SJCRH30 (cell line): Measurements from ENCODE around the gene ZNF606. TPM values are rescaled to one million over a fixed set of nuclear protein-coding genes. Genes with fewer than 3 reads are reported as not detected.

Experiments used
- DNase-seq, 2 experiments: peaks; one replicate each; pipeline ENCODE4 v3.0.0-alpha.2; 2015 to 2020
- H3K27ac ChIP-seq: fragments of 250-450 bp; sonication (Bioruptor Pico); 2 replicates; pipeline ENCODE4 v1.5.1; 2020; ENCODE audit warnings: mild to moderate bottlenecking, moderate library complexity
- H3K27me3 ChIP-seq: fragments of 250-450 bp; sonication (Bioruptor Pico); 2 replicates; pipeline ENCODE4 v1.5.1; 2020; ENCODE audit warnings: mild to moderate bottlenecking, moderate library complexity
- H3K36me3 ChIP-seq: fragments of 250-450 bp; sonication (Bioruptor Pico); 2 replicates; pipeline ENCODE4 v1.5.1; 2020; ENCODE audit warnings: mild to moderate bottlenecking, moderate library complexity
- H3K4me1 ChIP-seq: fragments of 250-450 bp; sonication (Bioruptor Pico); 2 replicates; pipeline ENCODE4 v1.5.1; 2020; ENCODE audit warnings: mild to moderate bottlenecking, moderate library complexity
- H3K4me3 ChIP-seq: fragments of 250-450 bp; sonication (Bioruptor Pico); 2 replicates; pipeline ENCODE4 v1.5.1; 2020; ENCODE audit warnings: mild to moderate bottlenecking, moderate library complexity
- H3K9me3 ChIP-seq: fragments of 250-450 bp; sonication (Bioruptor Pico); replicated peaks from 2 replicates; pipeline ENCODE4 v1.5.1; 2020; ENCODE audit warnings: mild to moderate bottlenecking, moderate library complexity
- total RNA-seq: library from RNA; depleted of rRNA; stranded (reverse); fragments of >200 nt; shearing (Covaris generic); gene quantifications from 2 replicates; pipeline ENCODE4 v1.2.3, GENCODE V29; 2014; rRNA removed

ZNF606 gene
- total RNA-seq = 10.3 and 12.6 TPM in 2 replicates

DNA sequence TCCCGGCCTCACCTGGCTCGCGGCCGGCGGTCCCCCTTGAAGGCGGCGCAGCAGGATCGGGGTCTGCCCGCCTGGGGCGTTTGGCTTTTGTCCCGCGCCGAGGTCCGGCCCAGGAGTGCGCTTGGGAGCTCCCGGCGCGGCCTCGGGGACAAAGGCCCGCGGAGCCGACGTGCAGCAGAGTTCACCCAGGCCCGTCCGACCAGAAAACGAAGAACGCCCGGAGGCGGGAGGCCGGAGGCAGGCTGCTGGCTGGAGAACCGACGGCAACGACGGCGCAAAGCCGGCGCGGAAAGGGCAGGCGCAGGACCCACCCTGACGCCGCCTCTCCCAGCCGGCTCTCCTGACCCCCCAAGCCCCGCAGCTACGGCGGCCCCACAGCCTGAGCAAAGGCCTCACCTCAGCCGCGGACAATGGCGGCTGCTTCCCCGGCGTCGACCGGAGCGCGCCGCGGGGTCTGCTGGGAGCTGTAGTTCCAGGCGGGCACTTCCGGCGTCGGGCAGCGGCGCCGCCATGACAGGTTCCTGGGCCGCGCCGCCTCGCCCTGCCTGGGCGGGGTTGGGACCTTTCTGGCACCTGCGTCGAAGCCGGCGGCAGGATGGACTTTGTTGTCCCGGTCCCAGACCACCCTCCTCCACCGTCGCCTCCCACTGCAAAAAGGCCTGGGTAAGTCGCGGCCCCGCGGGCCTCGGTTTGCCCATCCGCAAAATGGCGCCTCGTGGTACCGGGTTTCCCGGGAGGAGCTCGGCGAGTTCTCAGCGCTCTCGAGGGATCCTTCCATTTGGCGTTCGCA, at the start of gene ZNF606:
Gene ZNF606 (minus strand): TSS at position 437 of the 790 bp plus-strand sequence. CDS start 1,501 bp downstream, outside the sequence.
- Histone ChIP-seq H3K9me3 (peaks cover 2% of the 10 kb centered on the region; the same call in 1 of the 2 replicates), H3K27me3 (no peaks in the 10 kb centered on the region), H3K4me1 (no peaks in the 10 kb centered on the region), H3K27ac (peak within 1 kb of the TSS; percentile 87), H3K4me3 (peak within 1 kb of the TSS; percentile 85), H3K36me3 (peaks cover 43% of the 10 kb centered on the region)
- peak; percentile 84 to 87 for DNase-seq

DNA sequence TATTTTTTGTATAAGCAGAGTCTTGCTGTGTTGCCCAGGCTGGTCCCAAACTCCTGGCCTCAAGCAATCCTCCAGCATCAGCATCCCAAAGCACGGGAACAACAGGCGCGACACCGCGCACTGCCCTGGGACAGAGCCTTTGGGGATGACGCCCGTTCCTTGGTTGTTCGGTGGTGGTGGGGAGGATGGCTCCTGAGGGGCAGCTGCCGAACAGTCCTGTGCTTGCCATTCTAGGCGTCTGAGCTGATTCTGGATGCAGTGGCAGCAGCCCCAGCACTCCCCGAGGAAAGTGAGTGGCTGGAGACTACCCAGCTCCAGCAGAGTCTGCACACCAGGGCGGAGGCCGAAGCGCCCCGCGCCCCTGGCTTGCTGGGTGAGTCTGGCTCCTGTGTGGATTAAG, 49.6 kb upstream of the ZNF606 start:
- Histone ChIP-seq H3K9me3 (no peaks in the 10 kb centered on the region), H3K36me3 (no peaks in the 10 kb centered on the region), H3K27me3 (no peaks in the 10 kb centered on the region), H3K4me3 (no peak overlapping the region), H3K4me1 (no peaks in the 10 kb centered on the region), H3K27ac (no peak overlapping the region)
- DNase-seq = no peak

DNA sequence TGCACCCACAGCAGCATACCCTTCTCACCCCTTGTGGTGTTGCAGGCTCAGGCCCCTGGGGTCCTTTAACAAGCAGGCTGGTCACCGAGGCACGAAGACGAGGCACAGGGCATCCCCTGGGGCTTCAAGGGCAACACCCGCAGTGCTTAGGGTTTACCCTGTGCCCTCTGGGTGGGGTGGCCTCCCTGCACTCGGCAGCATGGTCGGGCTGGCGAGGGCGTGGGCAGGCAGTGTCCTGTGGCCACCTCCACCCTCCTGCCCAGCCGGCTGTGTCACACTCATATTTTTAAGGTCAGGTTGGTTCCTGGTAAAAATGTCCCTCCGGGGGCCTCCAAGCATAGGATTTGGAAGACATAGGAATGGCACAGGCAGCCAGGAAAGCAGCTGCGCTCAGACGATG, 45.1 kb upstream of the ZNF606 start:
- H3K9me3 ChIP-seq = no peaks in the 10 kb centered on the region

GRCh38 chr19:58046856-58047255, 44.2 kb upstream of the ZNF606 start:
- H3K4me1 ChIP-seq = no peaks in the 10 kb centered on the region
- no peak overlapping the region for H3K4me3 ChIP-seq
- H3K27ac ChIP-seq = no peak overlapping the region
- no peak for DNase-seq
- H3K27me3 ChIP-seq = no peaks in the 10 kb centered on the region
- no peaks in the 10 kb centered on the region for H3K9me3 ChIP-seq
- H3K36me3 ChIP-seq = no peaks in the 10 kb centered on the region

More for the DNA sequence above, 45.1 kb upstream of the ZNF606 start:
- Histone ChIP-seq H3K27me3 (no peaks in the 10 kb centered on the region), H3K4me1 (no peaks in the 10 kb centered on the region), H3K36me3 (no peaks in the 10 kb centered on the region), H3K4me3 (no peak overlapping the region), H3K27ac (no peak overlapping the region)
- no peak for DNase-seq

- Histone ChIP-seq H3K36me3 (no peaks in the 10 kb centered on the region), H3K27me3 (no peaks in the 10 kb centered on the region), H3K4me1 (no peaks in the 10 kb centered on the region), H3K27ac (no peak overlapping the region), H3K9me3 (no peaks in the 10 kb centered on the region), H3K4me3 (no peak overlapping the region)
- no peak for DNase-seq
These were observed 42.9 kb upstream of the ZNF606 start for GRCh38 chr19:58045411-58046050.

- H3K27me3 ChIP-seq = no peaks in the 10 kb centered on the region
- H3K4me3 ChIP-seq = no peak overlapping the region
- H3K27ac ChIP-seq = no peak overlapping the region
- no peaks in the 10 kb centered on the region for H3K36me3 ChIP-seq
- no peaks in the 10 kb centered on the region for H3K9me3 ChIP-seq
- no peaks in the 10 kb centered on the region for H3K4me1 ChIP-seq
- DNase-seq = no peak
These were observed 42.3 kb upstream of the ZNF606 start for GRCh38 chr19:58044886-58045285.

DNA sequence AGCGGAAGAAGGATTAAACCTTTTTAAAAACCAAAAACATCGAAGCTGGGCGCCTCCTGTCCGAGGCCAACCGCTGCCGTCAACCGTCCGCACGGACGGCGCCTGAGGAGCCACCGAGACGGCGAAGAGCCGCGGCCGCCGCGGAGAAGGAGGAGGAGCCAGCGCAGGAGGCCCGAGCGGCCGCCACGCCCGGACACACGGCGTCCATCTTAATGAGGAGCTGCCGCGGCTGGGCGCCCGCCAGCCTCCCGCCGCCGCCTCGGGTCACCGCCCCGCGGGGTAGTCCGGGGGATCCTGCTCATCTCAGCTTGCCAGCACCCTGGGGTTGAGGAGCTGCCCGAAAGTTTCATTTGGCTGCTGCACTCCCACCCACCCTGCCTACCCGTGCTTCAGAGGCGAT, 41.8 kb upstream of the ZNF606 start:
- Histone ChIP-seq H3K36me3 (no peaks in the 10 kb centered on the region), H3K27ac (no peak overlapping the region), H3K9me3 (no peaks in the 10 kb centered on the region), H3K27me3 (no peaks in the 10 kb centered on the region), H3K4me3 (no peak overlapping the region), H3K4me1 (no peaks in the 10 kb centered on the region)
- DNase-seq = no peak

DNA sequence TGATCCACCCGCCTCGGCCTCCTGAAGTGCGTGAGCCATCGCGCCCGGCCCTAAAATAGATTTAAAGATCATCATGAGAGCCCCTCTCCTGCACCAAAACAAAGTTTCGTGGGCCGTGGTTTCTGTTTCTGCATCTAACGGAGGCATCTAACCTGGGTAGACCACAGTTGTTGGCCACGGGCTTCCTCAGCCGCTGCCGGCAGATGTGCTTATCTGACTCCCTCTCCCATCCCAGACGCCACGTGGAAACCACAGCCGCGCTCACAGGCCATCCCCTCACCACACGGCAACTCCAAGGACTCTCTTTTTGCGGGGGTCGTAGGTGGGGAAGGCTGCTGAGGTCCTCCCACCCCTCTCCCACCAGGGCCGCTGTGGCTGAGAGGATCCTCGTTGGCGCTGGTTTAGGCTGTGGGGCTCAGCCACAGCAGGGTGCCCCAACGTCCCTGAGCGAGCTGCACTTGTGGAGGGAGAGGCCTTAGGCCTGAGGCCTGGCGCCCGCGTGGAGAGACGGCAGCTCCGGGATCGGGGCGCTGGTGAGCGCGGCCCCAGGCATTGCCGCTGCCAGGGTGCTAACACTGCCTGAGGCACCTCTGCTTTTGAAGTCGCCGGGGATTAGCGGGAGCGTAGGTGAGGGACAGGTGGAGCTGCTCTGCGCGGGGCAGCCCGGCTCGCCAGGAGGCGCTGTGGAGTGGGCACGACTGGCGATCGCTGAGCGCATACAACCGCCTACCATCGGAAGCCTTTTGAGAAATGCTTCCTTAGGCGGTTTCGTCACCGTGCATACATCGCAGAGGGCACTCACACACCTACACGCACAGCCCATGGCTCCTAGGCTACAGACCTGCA, 40.1 kb upstream of the ZNF606 start:
- Histone ChIP-seq H3K4me3 (no peak overlapping the region), H3K27ac (no peak overlapping the region), H3K27me3 (no peaks in the 10 kb centered on the region), H3K36me3 (no peaks in the 10 kb centered on the region), H3K4me1 (no peaks in the 10 kb centered on the region), H3K9me3 (no peaks in the 10 kb centered on the region)
- no peak for DNase-seq

DNA sequence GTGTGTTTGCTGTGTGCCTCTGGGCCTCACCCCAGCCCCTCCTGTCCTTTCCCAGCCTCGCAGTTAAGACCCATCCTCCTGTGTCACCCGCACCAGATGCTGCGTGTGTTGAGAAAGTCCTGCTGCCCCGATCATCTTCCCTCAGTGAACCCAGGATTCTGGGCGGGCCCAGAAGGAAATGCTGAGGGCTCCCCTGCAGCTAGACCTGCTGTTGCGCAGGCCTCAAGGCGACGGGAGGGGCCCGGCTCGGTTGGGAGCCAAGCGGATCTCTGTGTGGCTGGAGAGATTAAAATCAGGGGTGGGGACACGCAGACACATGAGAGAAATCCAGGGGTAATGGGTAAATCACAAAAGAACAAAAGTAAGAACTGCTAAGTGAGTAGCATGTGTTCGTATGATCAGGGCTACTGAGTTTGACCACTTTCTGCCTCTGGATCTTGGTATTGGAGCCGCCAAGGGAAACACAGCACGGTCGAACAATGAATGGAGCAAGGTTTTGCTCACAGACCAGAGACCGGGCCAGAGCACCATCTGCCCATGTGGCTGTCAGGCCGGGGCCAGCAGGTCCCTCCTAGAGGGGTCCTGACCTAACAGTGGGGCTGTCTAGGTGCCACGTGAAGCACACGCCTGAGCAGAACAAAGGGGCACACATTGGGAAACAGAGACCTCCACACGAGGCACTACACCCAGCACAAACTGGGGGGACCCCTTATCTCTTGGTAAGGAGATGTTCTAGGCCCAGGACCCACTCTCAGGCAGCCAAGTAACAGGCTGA, 38.3 kb upstream of the ZNF606 start:
- no peak overlapping the region for H3K4me3 ChIP-seq
- no peaks in the 10 kb centered on the region for H3K4me1 ChIP-seq
- H3K9me3 ChIP-seq = no peaks in the 10 kb centered on the region
- DNase-seq = no peak
- no peaks in the 10 kb centered on the region for H3K36me3 ChIP-seq
- no peak overlapping the region for H3K27ac ChIP-seq
- no peaks in the 10 kb centered on the region for H3K27me3 ChIP-seq

DNA sequence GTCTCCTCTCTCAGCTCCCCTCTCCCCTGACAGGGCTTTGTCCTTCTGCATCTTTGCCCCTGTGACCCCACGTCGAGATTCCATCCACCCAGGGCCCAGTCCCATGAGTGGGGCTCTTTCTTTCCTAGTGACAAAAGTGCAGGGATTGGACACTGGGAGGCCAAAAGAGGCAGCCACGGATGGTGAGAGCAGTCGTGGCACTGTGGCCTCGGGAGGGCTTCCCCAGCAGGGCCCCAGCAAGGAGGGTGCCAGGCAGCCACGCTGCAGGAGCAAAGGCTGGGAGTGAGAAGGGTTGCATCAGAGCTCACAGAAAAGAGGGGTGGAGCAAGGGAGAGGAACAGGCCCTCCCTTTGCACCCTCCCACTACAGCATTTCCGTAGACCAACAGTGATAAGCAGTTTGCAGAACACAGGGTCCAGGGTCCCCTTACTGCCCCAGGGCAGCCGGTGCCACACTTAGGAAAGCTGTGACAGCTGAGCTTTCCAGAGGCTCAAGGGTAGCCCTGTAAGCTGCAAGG, 36.1 kb upstream of the ZNF606 start:
- Histone ChIP-seq H3K4me1 (no peaks in the 10 kb centered on the region), H3K36me3 (no peaks in the 10 kb centered on the region), H3K4me3 (no peak overlapping the region), H3K27me3 (no peaks in the 10 kb centered on the region), H3K27ac (no peak overlapping the region), H3K9me3 (no peaks in the 10 kb centered on the region)
- no peak for DNase-seq

GRCh38 chr19:58037927-58038687, 35.5 kb upstream of the ZNF606 start:
- no peaks in the 10 kb centered on the region for H3K36me3 ChIP-seq
- no peak for DNase-seq
- no peak overlapping the region for H3K27ac ChIP-seq
- H3K4me3 ChIP-seq = no peak overlapping the region
- no peaks in the 10 kb centered on the region for H3K4me1 ChIP-seq
- no peaks in the 10 kb centered on the region for H3K27me3 ChIP-seq
- no peaks in the 10 kb centered on the region for H3K9me3 ChIP-seq

- Histone ChIP-seq H3K27me3 (no peaks in the 10 kb centered on the region), H3K9me3 (no peaks in the 10 kb centered on the region), H3K4me3 (no peak overlapping the region), H3K27ac (no peak overlapping the region), H3K4me1 (no peaks in the 10 kb centered on the region), H3K36me3 (no peaks in the 10 kb centered on the region)
- no peak for DNase-seq
These were observed 33.2 kb upstream of the ZNF606 start for GRCh38 chr19:58035863-58036262.

DNA sequence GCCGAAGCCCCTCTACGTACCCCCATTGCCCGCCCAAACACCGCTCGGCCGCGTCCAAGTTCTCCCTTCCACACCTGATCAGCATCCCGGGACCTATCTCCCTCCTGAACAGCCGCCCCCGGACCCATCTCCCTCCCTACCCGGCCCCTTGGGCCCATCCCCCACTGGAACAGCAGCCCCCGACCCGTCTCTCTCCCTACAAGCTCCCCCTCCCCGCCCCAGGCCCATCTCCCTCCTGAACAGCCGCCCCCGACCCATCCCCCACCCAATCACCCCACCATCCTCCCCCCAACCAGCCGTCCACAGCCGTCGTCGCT, 31.8 kb upstream of the ZNF606 start:
- Histone ChIP-seq H3K9me3 (no peaks in the 10 kb centered on the region), H3K4me1 (no peaks in the 10 kb centered on the region), H3K27ac (no peak overlapping the region), H3K27me3 (no peaks in the 10 kb centered on the region), H3K36me3 (no peaks in the 10 kb centered on the region), H3K4me3 (peak overlapping the region; percentile 36; the same call in 1 of the 2 replicates)
- no peak for DNase-seq
